ENCODE results near the gene GUCD1.
"Not testable (repeated sequence)": the region's sequence is repeated elsewhere in the genome, so short reads cannot be mapped to it uniquely, and the experiment has no call there.

GUCD1 gene

DNA sequence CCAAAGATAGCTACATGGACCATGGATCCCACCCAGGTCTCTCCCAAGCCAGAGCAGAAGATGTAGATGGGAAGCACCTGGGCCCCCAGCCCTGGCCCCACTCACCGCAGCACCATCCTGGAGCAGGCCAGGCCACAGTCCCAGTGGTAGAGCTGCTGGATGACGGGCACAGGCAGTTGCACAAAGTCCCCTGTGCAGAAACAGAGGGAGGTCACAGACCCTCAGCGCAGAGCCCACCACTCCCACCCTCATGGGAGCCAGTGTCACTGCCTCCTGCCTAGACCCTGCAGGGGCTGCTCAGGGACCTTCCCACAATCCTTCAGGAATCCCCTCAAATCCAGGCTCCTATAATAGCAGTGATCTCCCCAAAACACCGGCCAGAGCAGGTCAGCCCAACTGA lies 6.1 kb downstream of the GUCD1 start:
- H3K27me3 ChIP-seq (ENCODE audit: control insufficient read depth, insufficient read depth, low read length, poor library complexity, severe bottlenecking): no peaks in the 10 kb centered on the region
- H3K27ac ChIP-seq (ENCODE audit: insufficient read depth, low read depth, low read length, poor library complexity, severe bottlenecking): no peak overlapping the region
- peaks cover 7% of the 10 kb centered on the region for H3K4me1 ChIP-seq (ENCODE audit: control insufficient read depth, insufficient read depth, low read length)
- WGBS, 2 experiments: 94 to 97% methylated on average over 4 of the region's 4 CpGs
- H3K4me3 ChIP-seq (ENCODE audit: insufficient read depth, low read depth, low read length): no peak overlapping the region
- no peaks in the 10 kb centered on the region for H3K9me3 ChIP-seq (ENCODE audit: control insufficient read depth, low read length)
- H3K36me3 ChIP-seq (ENCODE audit: control insufficient read depth, insufficient read depth, low read length): peaks cover 7% of the 10 kb centered on the region

GRCh38 chr22:24543679-24544243 lies 11.2 kb downstream of the GUCD1 start:
- no peaks in the 10 kb centered on the region for H3K4me1 ChIP-seq (ENCODE audit: control insufficient read depth, insufficient read depth, low read length)
- H3K27me3 ChIP-seq (ENCODE audit: control insufficient read depth, insufficient read depth, low read length, poor library complexity, severe bottlenecking): no peaks in the 10 kb centered on the region
- WGBS, 2 experiments: 97% methylated on average over 11 of the region's 11 CpGs
- H3K4me3 ChIP-seq (ENCODE audit: insufficient read depth, low read depth, low read length): no peak overlapping the region
- H3K9me3 ChIP-seq (ENCODE audit: control insufficient read depth, low read length): no peaks in the 10 kb centered on the region
- no peak overlapping the region for H3K27ac ChIP-seq (ENCODE audit: insufficient read depth, low read depth, low read length, poor library complexity, severe bottlenecking)
- peaks cover 27% of the 10 kb centered on the region for H3K36me3 ChIP-seq (ENCODE audit: control insufficient read depth, insufficient read depth, low read length)

- Histone ChIP-seq H3K4me1 (ENCODE audit: control insufficient read depth, insufficient read depth, low read length) (no peaks in the 10 kb centered on the region), H3K4me3 (ENCODE audit: insufficient read depth, low read depth, low read length) (no peak overlapping the region), H3K36me3 (ENCODE audit: control insufficient read depth, insufficient read depth, low read length) (peaks cover 27% of the 10 kb centered on the region), H3K9me3 (ENCODE audit: control insufficient read depth, low read length) (no peaks in the 10 kb centered on the region), H3K27ac (ENCODE audit: insufficient read depth, low read depth, low read length, poor library complexity, severe bottlenecking) (no peak overlapping the region), H3K27me3 (ENCODE audit: control insufficient read depth, insufficient read depth, low read length, poor library complexity, severe bottlenecking) (no peaks in the 10 kb centered on the region)
- WGBS, 2 experiments: 91 to 93% methylated on average over 7 of the region's 7 CpGs
Measured at GRCh38 chr22:24543185-24543601, 11.7 kb downstream of the GUCD1 start.

GRCh38 chr22:24542641-24543040 lies 12.3 kb downstream of the GUCD1 start:
- no peak overlapping the region for H3K27ac ChIP-seq (ENCODE audit: insufficient read depth, low read depth, low read length, poor library complexity, severe bottlenecking)
- H3K4me3 ChIP-seq (ENCODE audit: insufficient read depth, low read depth, low read length): no peak overlapping the region
- H3K36me3 ChIP-seq (ENCODE audit: control insufficient read depth, insufficient read depth, low read length): peaks cover 24% of the 10 kb centered on the region
- WGBS, 2 experiments: 95 to 96% methylated on average over 9 of the region's 9 CpGs
- H3K9me3 ChIP-seq (ENCODE audit: control insufficient read depth, low read length): no peaks in the 10 kb centered on the region
- no peaks in the 10 kb centered on the region for H3K4me1 ChIP-seq (ENCODE audit: control insufficient read depth, insufficient read depth, low read length)
- no peaks in the 10 kb centered on the region for H3K27me3 ChIP-seq (ENCODE audit: control insufficient read depth, insufficient read depth, low read length, poor library complexity, severe bottlenecking)

DNA sequence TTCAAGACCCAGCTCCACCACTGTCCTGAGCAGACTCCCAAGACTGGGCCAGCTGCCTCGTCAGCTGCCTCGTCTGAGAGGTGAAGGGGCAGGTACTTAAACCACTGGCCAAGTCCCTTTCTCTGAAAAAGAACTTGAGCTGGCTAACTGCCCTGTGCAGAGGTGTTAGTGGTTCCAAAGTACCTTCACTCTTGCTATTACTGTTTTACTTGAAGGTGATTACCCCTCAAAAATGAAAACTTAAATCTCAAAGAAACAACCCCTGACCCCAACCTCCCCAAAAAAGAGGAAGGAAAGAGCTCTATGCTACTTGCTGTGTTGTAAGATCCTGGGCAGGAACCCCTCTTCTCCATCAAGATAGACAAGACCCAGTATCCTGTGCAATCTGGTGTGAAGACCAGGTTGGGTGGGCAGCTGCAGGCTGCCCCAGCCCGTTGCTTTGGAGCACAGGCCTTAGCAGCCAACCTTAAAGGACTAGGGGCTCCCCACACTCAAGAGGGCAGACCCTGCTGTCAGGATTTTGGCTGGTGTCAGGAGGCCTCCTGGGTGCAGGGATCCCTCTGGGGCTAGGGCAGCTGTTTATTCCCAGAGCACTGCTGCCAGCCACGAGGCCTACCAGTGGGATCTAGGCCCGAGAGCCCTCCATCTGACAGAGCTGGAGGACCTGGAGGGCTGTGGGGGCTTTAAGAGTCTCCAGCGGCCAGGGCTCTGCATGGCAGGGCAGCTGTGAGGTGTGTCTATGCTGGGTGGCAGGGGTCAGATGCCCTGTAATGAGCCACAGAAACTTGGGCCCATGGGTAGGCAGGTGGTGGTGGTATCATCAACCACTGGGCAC lies 13.0 kb downstream of the GUCD1 start:
- Histone ChIP-seq H3K9me3 (ENCODE audit: control insufficient read depth, low read length) (no peaks in the 10 kb centered on the region), H3K27ac (ENCODE audit: insufficient read depth, low read depth, low read length, poor library complexity, severe bottlenecking) (no peak overlapping the region), H3K27me3 (ENCODE audit: control insufficient read depth, insufficient read depth, low read length, poor library complexity, severe bottlenecking) (no peaks in the 10 kb centered on the region), H3K36me3 (ENCODE audit: control insufficient read depth, insufficient read depth, low read length) (peaks cover 21% of the 10 kb centered on the region), H3K4me3 (ENCODE audit: insufficient read depth, low read depth, low read length) (no peak overlapping the region), H3K4me1 (ENCODE audit: control insufficient read depth, insufficient read depth, low read length) (no peaks in the 10 kb centered on the region)
- 94 to 95% methylated on average over 6 of the region's 6 CpGs for WGBS, 2 experiments

GRCh38 chr22:24540470-24540869 lies 14.5 kb downstream of the GUCD1 start:
- no peaks in the 10 kb centered on the region for H3K27me3 ChIP-seq (ENCODE audit: control insufficient read depth, insufficient read depth, low read length, poor library complexity, severe bottlenecking)
- no peak overlapping the region for H3K4me3 ChIP-seq (ENCODE audit: insufficient read depth, low read depth, low read length)
- no peak overlapping the region for H3K27ac ChIP-seq (ENCODE audit: insufficient read depth, low read depth, low read length, poor library complexity, severe bottlenecking)
- WGBS, 2 experiments: 93 to 99% methylated on average over 2 of the region's 2 CpGs
- no peaks in the 10 kb centered on the region for H3K9me3 ChIP-seq (ENCODE audit: control insufficient read depth, low read length)
- peaks cover 21% of the 10 kb centered on the region for H3K36me3 ChIP-seq (ENCODE audit: control insufficient read depth, insufficient read depth, low read length)
- H3K4me1 ChIP-seq (ENCODE audit: control insufficient read depth, insufficient read depth, low read length): no peaks in the 10 kb centered on the region

- no peak overlapping the region for H3K4me3 ChIP-seq (ENCODE audit: insufficient read depth, low read depth, low read length)
- no peaks in the 10 kb centered on the region for H3K9me3 ChIP-seq (ENCODE audit: control insufficient read depth, low read length)
- no peak overlapping the region for H3K27ac ChIP-seq (ENCODE audit: insufficient read depth, low read depth, low read length, poor library complexity, severe bottlenecking)
- no peaks in the 10 kb centered on the region for H3K27me3 ChIP-seq (ENCODE audit: control insufficient read depth, insufficient read depth, low read length, poor library complexity, severe bottlenecking)
- 91 to 93% methylated on average over 3 of the region's 3 CpGs for WGBS, 2 experiments
- no peaks in the 10 kb centered on the region for H3K4me1 ChIP-seq (ENCODE audit: control insufficient read depth, insufficient read depth, low read length)
- H3K36me3 ChIP-seq (ENCODE audit: control insufficient read depth, insufficient read depth, low read length): no peaks in the 10 kb centered on the region
Measured at GRCh38 chr22:24536089-24536488, 18.8 kb downstream of the GUCD1 start.

DNA sequence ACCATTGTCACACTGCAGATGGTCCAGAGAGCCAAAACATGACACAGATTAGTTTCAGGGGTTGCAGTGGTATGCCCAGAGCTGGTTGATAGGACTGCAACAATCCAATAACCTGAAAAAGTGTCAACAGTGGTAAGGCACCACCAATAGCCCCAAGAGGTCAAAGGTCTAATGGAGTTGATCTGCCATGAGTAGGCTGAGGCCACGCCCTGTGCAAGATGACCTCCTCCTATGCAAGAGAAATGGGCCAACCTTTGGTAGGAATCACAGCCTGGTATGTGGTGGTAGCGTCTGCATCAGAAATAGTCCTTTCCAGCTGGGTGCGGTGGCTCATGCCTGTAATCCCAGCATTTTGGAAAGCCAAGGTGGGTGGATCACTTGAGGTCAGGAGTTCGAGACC lies 19.6 kb downstream of the GUCD1 start:
- no peaks in the 10 kb centered on the region for H3K36me3 ChIP-seq (ENCODE audit: control insufficient read depth, insufficient read depth, low read length)
- no peaks in the 10 kb centered on the region for H3K9me3 ChIP-seq (ENCODE audit: control insufficient read depth, low read length)
- WGBS, 2 experiments: 94 to 98% methylated on average over 4 of the region's 4 CpGs
- no peaks in the 10 kb centered on the region for H3K27me3 ChIP-seq (ENCODE audit: control insufficient read depth, insufficient read depth, low read length, poor library complexity, severe bottlenecking)
- H3K4me1 ChIP-seq (ENCODE audit: control insufficient read depth, insufficient read depth, low read length): no peaks in the 10 kb centered on the region
- H3K27ac ChIP-seq (ENCODE audit: insufficient read depth, low read depth, low read length, poor library complexity, severe bottlenecking): no peak overlapping the region
- H3K4me3 ChIP-seq (ENCODE audit: insufficient read depth, low read depth, low read length): no peak overlapping the region

- Histone ChIP-seq H3K4me1 (ENCODE audit: control insufficient read depth, insufficient read depth, low read length) (no peaks in the 10 kb centered on the region), H3K4me3 (ENCODE audit: insufficient read depth, low read depth, low read length) (no peak overlapping the region), H3K9me3 (ENCODE audit: control insufficient read depth, low read length) (no peaks in the 10 kb centered on the region), H3K36me3 (ENCODE audit: control insufficient read depth, insufficient read depth, low read length) (no peaks in the 10 kb centered on the region), H3K27me3 (ENCODE audit: control insufficient read depth, insufficient read depth, low read length, poor library complexity, severe bottlenecking) (no peaks in the 10 kb centered on the region), H3K27ac (ENCODE audit: insufficient read depth, low read depth, low read length, poor library complexity, severe bottlenecking) (no peak overlapping the region)
- WGBS, 2 experiments: 94 to 100% methylated on average over 1 of the region's 1 CpG
Measured at GRCh38 chr22:24532075-24532474, 22.9 kb downstream of the GUCD1 start.

- WGBS, 2 experiments: 88 to 91% methylated on average over 3 of the region's 3 CpGs
- not testable (repeated sequence) for H3K36me3 ChIP-seq (ENCODE audit: control insufficient read depth, insufficient read depth, low read length); H3K27ac ChIP-seq (ENCODE audit: insufficient read depth, low read depth, low read length, poor library complexity, severe bottlenecking); H3K4me3 ChIP-seq (ENCODE audit: insufficient read depth, low read depth, low read length); H3K4me1 ChIP-seq (ENCODE audit: control insufficient read depth, insufficient read depth, low read length); H3K9me3 ChIP-seq (ENCODE audit: control insufficient read depth, low read length); H3K27me3 ChIP-seq (ENCODE audit: control insufficient read depth, insufficient read depth, low read length, poor library complexity, severe bottlenecking)
Measured at GRCh38 chr22:24530968-24531367, 24.0 kb downstream of the GUCD1 start.
